HEK293 (cell line): ENCODE measurements around the gene PACSIN2.

ENCODE experiments used
- CTCF ChIP-seq: fragments of 450-650 bp; formaldehyde crosslinking; IDR thresholded peaks from 2 replicates; pipeline ENCODE4 v1.5.1; 2016; ENCODE audit warnings: missing biosample characterization, missing genetic modification characterization
- REST ChIP-seq: fragments of 450-650 bp; formaldehyde crosslinking; IDR thresholded peaks from 2 replicates; pipeline ENCODE4 v1.5.1; 2016; ENCODE audit warnings: missing biosample characterization, missing genetic modification characterization
- TRIM28 ChIP-seq: IDR thresholded peaks from 2 replicates; pipeline ENCODE4 v1.6.1; 2011; ENCODE audit warnings: low read length, control low read depth, borderline replicate concordance
- ZBTB1 ChIP-seq: fragments of 450-650 bp; formaldehyde crosslinking; IDR thresholded peaks from 2 replicates; pipeline ENCODE4 v1.5.1; 2016; ENCODE audit warnings: missing biosample characterization, missing genetic modification characterization
- ZIC2 ChIP-seq: fragments of 450-650 bp; formaldehyde crosslinking; IDR thresholded peaks from 2 replicates; pipeline ENCODE4 v1.5.1; 2016; ENCODE audit warnings: missing biosample characterization, missing genetic modification characterization
- ZNF146 ChIP-seq: fragments of 450-650 bp; formaldehyde crosslinking; IDR thresholded peaks from 2 replicates; pipeline ENCODE4 v1.5.1; 2016; ENCODE audit warnings: missing biosample characterization, missing genetic modification characterization
- ZNF174 ChIP-seq: fragments of 450-650 bp; formaldehyde crosslinking; IDR thresholded peaks from 2 replicates; pipeline ENCODE4 v1.5.0; 2017; ENCODE audit warnings: missing biosample characterization, mild to moderate bottlenecking, missing genetic modification characterization
- ZNF560 ChIP-seq: fragments of 450-650 bp; formaldehyde crosslinking; IDR thresholded peaks from 2 replicates; pipeline ENCODE4 v1.5.1; 2017; ENCODE audit warnings: missing biosample characterization, missing genetic modification characterization, borderline replicate concordance
- ZNF571 ChIP-seq: fragments of 450-650 bp; formaldehyde crosslinking; IDR thresholded peaks from 2 replicates; pipeline ENCODE4 v1.5.0; 2017; ENCODE audit warnings: missing biosample characterization, missing genetic modification characterization
- TF ChIP-seq, protein P1 (sequence below): fragments of 450-650 bp; formaldehyde crosslinking; IDR thresholded peaks from 2 replicates; pipeline ENCODE4 v1.5.1; 2016; ENCODE audit warnings: missing biosample characterization, missing genetic modification characterization

GRCh38 chr22:42842658-42843370 lies 172.1 kb downstream of the PACSIN2 start:
- TF ChIP-seq CTCF (tag by site-specific recombination) (no peak), TRIM28 (no peak), ZNF571 (tag by site-specific recombination) (no peak), REST (no peak), ZBTB1 (tag by site-specific recombination) (no peak), ZNF560 (no peak), ZNF174 (tag by site-specific recombination) (no peak), ZNF146 (tag by site-specific recombination) (no peak), ZIC2 (tag by site-specific recombination) (no peak)
- TF ChIP-seq, protein P1, sequence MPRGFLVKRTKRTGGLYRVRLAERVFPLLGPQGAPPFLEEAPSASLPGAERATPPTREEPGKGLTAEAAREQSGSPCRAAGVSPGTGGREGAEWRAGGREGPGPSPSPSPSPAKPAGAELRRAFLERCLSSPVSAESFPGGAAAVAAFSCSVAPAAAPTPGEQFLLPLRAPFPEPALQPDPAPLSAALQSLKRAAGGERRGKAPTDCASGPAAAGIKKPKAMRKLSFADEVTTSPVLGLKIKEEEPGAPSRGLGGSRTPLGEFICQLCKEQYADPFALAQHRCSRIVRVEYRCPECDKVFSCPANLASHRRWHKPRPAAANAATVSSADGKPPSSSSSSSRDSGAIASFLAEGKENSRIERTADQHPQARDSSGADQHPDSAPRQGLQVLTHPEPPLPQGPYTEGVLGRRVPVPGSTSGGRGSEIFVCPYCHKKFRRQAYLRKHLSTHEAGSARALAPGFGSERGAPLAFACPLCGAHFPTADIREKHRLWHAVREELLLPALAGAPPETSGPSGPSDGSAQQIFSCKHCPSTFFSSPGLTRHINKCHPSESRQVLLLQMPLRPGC (tag by site-specific recombination), result no peak
